K562 (cell line): ENCODE data around the gene USH2A.

ENCODE experiments used
- CREB1 ChIP-seq, 2 experiments: sonication (generic) in 1 of 2; formaldehyde crosslinking in 1 of 2; IDR thresholded peaks; 2 replicates each; pipeline versions ENCODE4 v1.6.1 to v1.8.0; 2012 to 2022; ENCODE audit warnings: inconsistent platforms in 1 of 2, mild to moderate bottlenecking in 1 of 2, missing genetic modification reagents in 1 of 2, moderate library complexity in 1 of 2
- EZH2 ChIP-seq: IDR thresholded peaks from 2 replicates; pipeline ENCODE4 v1.6.1; 2012; ENCODE audit warnings: low read depth, mild to moderate bottlenecking, inconsistent platforms, low read length, borderline replicate concordance
- SMC3 ChIP-seq: conservative IDR thresholded peaks from 2 replicates; pipeline ENCODE4 v1.6.1; 2011; ENCODE audit warnings: low read depth, low read length, improper control_type of control experiment; ENCODE audit not compliant: insufficient read depth
- SPI1 ChIP-seq: IDR thresholded peaks from 2 replicates; pipeline ENCODE4 v1.6.1; 2011; ENCODE audit warnings: low read depth, low read length, control low read depth, borderline replicate concordance
- TF ChIP-seq, protein P1 (sequence below), 3 experiments: IDR thresholded peaks in 2 of 3; conservative IDR thresholded peaks in 1 of 3; 2 replicates each; pipeline ENCODE4 v1.5.1; 2011 to 2012; ENCODE audit warnings: low read length in 3 of 3, mild to moderate bottlenecking in 3 of 3, control low read depth in 2 of 3, improper control_type of control experiment in 1 of 3, inconsistent platforms in 1 of 3, low read depth in 1 of 3, mixed read lengths in 1 of 3, moderate library complexity in 1 of 3; ENCODE audit not compliant: insufficient read depth in 2 of 3

- no peak for TF ChIP-seq CREB1 (IDR thresholded peaks at IDR 0.05)
- no peak for TF ChIP-seq CREB1 (CRISPR knock-in tag; IDR thresholded peaks at IDR 0.05)
- no peak for TF ChIP-seq SMC3
- TF ChIP-seq EZH2 = no peak
- TF ChIP-seq SPI1 = no peak
- TF ChIP-seq, protein P1, sequence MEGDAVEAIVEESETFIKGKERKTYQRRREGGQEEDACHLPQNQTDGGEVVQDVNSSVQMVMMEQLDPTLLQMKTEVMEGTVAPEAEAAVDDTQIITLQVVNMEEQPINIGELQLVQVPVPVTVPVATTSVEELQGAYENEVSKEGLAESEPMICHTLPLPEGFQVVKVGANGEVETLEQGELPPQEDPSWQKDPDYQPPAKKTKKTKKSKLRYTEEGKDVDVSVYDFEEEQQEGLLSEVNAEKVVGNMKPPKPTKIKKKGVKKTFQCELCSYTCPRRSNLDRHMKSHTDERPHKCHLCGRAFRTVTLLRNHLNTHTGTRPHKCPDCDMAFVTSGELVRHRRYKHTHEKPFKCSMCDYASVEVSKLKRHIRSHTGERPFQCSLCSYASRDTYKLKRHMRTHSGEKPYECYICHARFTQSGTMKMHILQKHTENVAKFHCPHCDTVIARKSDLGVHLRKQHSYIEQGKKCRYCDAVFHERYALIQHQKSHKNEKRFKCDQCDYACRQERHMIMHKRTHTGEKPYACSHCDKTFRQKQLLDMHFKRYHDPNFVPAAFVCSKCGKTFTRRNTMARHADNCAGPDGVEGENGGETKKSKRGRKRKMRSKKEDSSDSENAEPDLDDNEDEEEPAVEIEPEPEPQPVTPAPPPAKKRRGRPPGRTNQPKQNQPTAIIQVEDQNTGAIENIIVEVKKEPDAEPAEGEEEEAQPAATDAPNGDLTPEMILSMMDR (IDR thresholded peaks at IDR 0.05 in 2 of 3, conservative IDR thresholded peaks at IDR 0.05 in 1 of 3; ENCODE audit: insufficient read depth in 2 of 3, low read depth in 1 of 3, low read length in 3 of 3) = no peak
Measured at GRCh38 chr1:216332462-216332861, 90.8 kb downstream of the USH2A start.
